GM19324 (cell line): ENCODE data around the gene TIPARP.
A peak's percentile ranks its signal among the peaks of the same experiment; 100 is the strongest.
"Not testable (repeated sequence)": the region's sequence is repeated elsewhere in the genome, so short reads cannot be mapped to it uniquely, and the experiment has no call there.

ENCODE experiments used
- ATAC-seq: cut with Tn5 transposase; IDR thresholded peaks from one replicate; pipeline ENCODE4 v1.9.1; 2021; ENCODE audit warnings: mild to moderate bottlenecking, moderate library complexity; ENCODE audit not compliant: unreplicated experiment, low FRiP score

The TIPARP gene

DNA sequence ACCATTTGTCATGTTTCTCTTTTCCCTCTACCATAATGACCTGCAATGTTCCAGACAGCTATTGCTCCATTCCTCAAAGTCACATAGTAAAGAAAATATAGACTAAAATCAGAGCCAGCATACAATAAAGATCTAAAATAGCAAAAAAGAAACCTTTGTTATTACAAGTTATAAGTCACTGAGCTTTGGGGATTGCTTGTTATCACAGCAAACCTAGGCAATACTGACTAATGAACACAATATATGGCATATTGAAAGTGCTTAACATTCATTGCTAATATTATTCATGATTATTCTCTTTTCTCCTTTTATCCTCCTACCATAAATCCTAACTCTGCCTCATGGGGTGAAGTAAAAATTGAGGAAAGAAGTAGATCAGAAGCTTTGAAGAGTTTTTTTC, 27.4 kb upstream of the TIPARP start:
- ATAC-seq = no peak

DNA sequence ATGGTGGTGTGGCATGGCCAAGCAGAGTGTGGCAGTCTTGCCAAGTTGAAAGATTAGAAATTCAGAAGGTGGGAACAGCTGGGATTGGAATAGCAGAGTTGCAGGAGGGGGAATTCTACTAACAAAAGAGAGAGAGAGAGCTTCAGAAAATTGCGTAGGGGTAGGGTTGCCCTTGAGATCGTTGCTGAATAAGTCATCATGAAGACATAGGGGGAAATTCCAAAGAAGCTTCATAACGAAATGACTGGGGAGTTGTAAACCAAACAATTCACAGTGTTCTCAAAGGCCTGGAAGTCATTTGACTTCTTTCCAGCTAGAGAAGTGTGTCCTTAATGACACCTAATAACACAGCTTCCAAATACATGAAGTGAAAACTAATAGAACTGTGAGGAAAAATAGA, 26.3 kb upstream of the TIPARP start:
- no peak for ATAC-seq

- ATAC-seq = no peak
Observed at GRCh38 chr3:156649681-156650080, 24.7 kb upstream of the TIPARP start.

- ATAC-seq = not testable (repeated sequence)
Observed at GRCh38 chr3:156652661-156653060, 21.7 kb upstream of the TIPARP start.

DNA sequence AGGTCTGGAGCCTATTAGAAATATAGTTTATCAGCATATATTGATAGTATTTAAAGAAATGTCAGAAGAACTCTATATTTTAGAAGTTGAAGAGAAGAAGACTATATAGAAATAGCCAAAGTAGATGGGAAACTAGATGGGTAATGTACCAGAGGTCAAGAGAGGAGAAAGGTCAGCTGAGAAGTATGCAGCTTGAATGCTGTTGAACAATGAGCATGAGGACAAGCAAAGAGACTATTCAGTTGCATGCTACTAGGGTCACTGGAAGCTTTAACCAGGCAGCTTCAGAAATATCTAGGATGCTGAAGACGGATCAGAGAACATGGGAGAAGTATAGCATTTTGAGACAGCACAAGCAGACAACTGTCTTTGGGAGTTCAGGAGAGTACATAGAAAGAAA, 19.6 kb upstream of the TIPARP start:
- ATAC-seq = no peak

- ATAC-seq = no peak
Observed at GRCh38 chr3:156655819-156656550, 18.4 kb upstream of the TIPARP start.

- no peak for ATAC-seq
Observed at GRCh38 chr3:156657440-156657839, 16.9 kb upstream of the TIPARP start.

DNA sequence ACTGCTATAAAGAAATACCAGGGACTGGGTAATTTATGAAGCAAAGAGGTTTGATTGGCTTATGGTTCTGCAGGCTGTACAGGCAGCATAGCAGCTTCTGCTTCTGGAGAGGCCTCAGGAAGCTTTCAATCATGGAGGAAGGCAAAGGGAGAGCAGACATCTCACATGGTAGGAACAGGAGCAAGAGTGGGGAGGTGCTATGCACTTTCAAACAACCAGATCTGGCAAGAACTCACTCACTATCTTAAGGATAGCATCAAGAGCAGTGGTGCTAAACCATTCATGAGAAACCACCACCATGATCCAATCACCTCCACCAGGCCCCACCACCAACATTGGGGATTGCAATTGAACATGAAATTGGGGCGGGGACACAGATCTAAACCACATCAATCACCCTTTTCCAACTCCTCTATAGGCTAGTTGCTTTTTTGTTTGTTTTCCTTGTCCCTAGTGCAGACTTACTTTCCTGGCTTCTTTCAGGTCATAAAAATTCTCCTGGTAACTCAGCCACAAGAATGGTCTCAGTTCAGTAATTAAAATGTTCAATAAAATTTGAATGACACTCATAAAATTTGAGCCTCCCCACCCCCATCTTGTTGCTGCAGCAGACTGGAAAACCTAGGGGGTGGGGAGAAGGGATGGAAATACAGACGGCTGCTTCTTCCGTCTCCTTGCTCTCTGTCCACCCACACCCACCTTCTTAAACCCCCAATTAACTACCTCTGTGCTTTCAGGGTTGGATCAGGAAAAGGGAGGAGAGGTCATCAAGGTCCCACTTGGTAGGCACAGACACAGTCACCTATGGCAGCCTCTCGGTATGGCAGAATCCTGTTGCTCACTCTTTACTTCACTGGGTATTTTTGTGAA, 16.3 kb upstream of the TIPARP start:
- ATAC-seq = no peak

DNA sequence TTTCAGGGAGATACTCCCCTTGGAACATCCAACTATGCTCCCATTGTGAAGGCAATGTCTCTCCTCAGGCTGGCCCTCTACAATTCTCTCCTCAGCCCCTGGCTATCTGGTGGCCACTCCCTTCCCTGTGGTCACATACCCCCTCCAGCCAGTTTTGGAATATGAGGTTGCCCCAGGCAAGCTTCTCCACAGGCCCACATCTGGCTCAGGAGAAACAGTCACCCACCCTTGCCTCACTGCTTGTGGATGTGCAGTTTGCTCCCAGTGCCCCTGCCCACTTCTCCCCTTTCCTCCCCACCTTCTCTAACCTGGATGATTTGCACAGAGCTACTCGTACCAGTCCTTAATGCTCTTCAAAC, 15.7 kb upstream of the TIPARP start:
- no peak for ATAC-seq

DNA sequence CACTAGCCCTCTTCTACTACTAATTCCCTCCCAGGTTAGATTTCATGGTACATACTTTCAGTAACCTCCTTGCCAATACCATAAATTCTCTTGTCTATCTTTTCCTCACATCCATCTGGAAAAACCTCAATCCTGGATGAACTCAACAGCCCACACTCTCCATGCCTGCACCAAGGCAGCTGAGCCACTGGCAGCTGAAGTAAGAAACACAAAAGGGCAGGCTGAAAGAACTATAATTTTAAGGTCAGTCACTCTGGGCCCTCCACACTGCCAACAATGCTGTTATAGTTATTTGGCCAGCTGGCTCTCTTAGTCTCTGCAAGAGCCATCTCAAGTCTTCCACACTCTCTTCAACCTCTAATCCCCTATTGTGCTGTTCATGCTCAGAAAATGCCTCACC, 15.1 kb upstream of the TIPARP start:
- ATAC-seq = no peak

- ATAC-seq = no peak
Observed at GRCh38 chr3:156661155-156661554, 13.2 kb upstream of the TIPARP start.

DNA sequence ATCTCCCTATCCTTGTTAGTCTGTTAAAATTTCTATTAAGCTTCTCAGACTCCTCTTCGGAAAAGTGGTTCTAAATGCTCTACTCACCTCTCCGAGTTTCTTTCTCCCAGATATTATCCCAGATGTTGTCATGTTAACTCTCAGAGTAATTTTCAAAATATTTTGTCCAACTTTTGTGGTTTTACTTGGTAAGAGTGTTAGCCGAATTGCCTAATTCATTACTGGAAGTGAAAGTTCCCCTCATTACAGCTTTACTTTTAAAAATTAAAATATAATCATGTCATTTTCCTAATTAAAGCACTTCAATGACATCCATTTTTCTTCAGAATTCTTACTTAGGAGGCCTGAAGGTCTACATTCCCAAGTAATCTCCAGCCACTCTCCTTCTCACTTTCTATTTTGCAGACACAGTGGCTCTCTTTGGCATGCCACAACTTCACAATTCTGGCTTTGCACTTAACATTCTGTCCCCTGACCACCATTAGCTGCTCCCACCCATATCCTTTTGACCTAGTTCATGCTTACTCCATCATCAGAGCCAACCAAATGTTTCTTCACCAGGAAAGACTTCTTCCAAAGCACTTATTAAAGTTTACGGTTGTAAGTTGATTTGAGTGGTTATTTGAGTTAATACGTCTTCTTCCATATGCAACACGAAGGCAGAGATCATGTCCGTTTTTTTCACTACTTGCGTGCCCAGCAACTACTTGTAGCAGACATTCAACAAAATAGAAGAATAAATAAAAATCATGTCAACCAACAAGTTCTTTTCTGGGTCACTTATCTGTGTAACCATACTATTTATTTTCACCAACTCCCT, 10.2 kb upstream of the TIPARP start:
- no peak for ATAC-seq

- ATAC-seq = peak; percentile 78
Observed at GRCh38 chr3:156664831-156665178, 9.6 kb upstream of the TIPARP start.

DNA sequence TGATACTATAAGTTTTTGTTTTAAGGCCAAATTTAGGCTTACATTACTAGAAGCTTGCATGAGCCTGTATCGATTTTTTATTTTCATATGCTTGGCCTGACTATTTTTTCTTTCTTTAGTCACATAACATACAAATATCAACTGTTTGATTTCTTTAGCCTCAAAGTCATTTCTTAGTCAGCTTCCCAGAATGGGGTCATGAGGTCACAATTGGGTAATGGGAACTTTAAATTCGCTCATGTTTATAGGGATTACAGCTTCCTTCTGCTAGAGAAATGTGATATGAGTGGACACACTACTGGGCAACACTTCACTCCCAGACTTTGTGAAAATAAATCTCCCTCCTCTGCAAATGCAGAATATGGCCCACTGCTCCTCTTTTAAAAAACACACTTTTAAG, 9.1 kb upstream of the TIPARP start:
- no peak for ATAC-seq

DNA sequence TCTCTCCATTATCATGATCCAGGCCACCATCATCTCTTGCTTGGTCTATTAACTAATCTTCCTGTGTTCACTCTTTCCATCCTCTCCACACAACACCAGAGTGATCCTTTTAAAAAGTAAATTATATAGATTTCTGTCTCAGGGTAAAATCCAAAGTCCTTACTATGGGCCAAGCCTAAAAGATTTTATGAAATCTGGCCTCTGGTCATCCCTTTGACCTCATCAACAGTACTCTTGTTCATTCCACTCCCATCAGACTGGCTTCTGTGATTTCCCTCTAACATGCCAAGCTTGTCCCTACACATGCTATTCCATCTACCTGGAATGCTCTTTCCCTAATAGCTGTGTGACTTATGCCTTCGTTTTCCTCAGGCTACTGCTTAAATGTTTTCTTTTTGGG, 8.3 kb upstream of the TIPARP start:
- ATAC-seq = no peak

- no peak for ATAC-seq
Observed at GRCh38 chr3:156668073-156668763, 6.2 kb upstream of the TIPARP start.

GRCh38 chr3:156670077-156670476, 4.3 kb upstream of the TIPARP start:
- no peak for ATAC-seq

GRCh38 chr3:156670652-156671051, 3.7 kb upstream of the TIPARP start:
- no peak for ATAC-seq

GRCh38 chr3:156673732-156674045, 701 bp upstream of the TIPARP start:
- ATAC-seq = no peak

DNA sequence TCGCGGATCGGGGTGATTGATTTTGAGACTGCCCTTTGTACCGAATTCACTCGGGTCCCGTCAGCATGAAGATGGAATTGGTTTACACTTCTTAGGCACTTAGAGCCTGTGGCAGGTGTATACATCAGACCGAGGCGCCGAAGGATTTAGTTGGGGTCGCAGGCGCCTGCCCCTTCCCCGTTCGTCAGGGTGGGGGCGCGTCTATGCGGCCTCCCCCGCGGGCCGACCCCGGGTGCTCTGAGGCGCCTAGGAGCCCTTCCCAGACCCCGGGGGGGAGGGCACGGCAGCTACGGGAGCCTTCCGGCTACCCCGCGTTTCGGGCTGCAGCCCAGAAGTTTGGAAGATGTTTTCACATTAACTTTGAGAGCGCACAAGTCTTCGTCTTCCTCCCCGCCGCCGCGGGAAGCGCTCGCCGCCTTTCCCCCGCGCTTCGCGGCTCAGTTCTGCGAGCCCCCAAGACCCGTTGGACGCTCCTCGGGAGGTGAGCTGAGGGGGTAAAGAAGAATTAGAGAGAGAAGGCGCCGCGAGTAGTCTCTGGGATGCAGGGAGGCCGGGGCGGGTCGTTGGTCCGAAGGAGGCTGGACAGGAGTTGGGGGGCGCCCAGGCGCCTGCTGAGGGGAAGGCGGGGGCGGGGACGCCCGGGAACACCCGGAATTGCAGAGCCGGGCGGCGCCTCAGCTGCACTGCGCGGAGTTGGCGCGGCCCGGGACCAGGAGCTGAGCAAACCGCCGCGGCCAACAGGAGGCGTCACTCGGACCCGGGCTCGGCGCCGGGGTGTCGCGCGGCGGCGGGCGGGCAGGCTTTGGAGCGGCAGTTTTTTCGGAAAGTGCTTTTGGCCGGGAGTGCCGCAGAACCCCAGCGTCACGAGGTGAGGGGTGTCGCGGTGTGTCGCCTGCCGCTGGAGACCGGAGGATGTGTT, 780 bp downstream of the TIPARP start:
- ATAC-seq = no peak
